Endometrial microvascular endothelial cells (primary cell): ENCODE data around the gene RHD. TPM values are rescaled to one million over a fixed set of nuclear protein-coding genes. Genes with fewer than 3 reads are reported as not detected.
"Not testable (repeated sequence)": the region's sequence is repeated elsewhere in the genome, so short reads cannot be mapped to it uniquely, and the experiment has no call there.

Source experiments
- in situ Hi-C: cut with HindIII; loops from 2 replicates; pipeline ENCODE4 v1.10.0; 2017; ENCODE audit warnings: low sequenced_read_pairs, low pct_unique_long_range_greater_than_20kb; ENCODE audit errors: inconsistent ontology term
- total RNA-seq: library from RNA; depleted of rRNA; stranded (reverse); fragments of >200 nt; gene quantifications from one replicate; pipeline ENCODE4 v1.2.3, GENCODE V29; 2015; ENCODE audit errors: inconsistent ontology term

RHD gene
- not detected for total RNA-seq

DNA sequence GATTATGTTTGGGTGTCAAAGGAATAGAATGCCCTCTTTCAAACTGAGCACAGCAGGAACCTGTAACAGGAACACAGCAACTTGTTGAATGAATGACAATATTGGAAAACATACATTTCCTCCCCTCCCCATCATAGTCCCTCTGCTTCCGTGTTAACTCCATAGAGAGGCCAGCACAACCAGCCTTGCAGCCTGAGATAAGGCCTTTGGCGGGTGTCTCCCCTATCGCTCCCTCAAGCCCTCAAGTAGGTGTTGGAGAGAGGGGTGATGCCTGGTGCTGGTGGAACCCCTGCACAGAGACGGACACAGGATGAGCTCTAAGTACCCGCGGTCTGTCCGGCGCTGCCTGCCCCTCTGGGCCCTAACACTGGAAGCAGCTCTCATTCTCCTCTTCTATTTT lies at the start of gene RHD:
TSS of gene RHD (plus strand) at position 272 of the 400 bp plus-strand sequence. CDS start at position 311, 39 bp downstream.
- in situ Hi-C loops = not testable (repeated sequence)

DNA sequence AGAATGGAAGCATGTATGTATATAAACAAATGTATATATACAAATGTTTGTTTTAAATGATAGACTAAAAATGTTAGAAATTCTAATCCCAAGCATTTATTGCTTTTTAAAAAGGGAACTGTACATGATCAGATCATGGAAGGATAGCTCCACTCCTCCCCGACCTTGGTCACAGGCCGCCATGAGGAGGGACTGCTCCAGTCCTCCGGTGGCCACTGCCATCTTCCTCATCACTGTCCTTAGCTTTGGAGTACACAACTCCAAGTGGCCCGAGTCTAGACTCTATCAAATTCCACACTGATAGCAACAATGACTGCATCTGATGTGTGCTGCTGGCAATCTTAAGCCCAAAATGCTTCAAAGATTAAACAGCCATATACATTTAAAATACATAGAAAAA lies 49.7 kb upstream of the RHD start:
- in situ Hi-C loops = no loop called here

DNA sequence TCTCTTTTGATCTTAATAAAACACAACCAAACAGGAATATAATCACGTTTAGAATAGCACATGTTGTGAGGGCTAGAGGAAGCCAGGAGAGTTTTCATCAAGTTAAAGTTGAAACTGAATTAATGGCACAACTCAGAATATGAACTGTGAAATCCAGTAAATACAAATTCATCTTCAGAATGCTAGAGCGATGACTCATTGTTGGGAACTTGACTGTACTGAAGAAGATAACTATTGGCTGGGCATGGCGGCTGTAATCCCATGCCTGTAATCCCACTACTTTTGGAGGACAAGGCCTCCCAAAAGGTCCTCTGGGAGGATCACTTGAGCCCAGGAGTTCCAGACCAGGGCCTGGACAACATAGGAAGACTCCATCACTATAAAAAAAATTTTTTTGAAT lies 48.8 kb upstream of the RHD start:
- in situ Hi-C loops = no loop called here

DNA sequence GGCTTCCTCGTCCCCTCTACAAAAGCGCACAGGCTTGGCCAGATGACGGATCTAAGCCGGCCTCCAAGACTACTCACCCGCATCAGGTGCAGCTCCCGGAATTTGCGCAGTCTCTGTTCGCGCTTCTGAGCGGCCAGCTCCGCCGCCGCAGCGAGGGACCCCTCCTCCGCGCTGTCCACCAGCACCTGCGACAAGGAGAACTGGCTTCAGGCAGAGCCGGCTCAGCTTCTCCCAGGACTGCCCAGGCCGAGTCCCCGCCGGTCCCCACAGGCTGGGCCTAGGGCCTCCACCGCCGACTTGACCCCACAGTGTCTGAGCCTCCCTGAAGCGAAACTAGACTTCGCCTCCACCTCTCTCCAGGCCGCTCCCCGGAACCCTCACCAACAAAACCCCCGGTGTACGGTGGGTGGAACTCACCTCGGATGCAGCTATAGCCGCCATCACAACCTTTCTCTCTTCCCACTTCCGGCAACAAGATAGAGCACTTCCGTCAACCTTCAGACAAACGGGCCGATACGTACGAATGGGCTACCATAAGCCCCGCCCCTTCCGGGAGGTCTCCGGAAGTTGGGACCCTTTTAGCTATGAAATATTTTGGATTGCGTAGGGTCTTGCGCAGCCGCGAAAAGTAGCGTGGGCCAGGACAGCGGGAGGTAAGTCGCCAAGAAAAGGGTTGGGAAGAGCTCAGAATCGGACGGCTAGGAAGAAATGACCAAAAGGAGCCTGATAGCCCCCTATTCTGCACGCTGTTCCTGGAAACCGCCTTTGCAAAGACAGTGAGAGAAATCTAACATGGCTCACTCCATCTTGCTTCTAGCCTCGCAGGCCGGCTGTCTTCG lies 40.1 kb upstream of the RHD start, which contains the start of gene SYF2:
TSS of gene SYF2 (minus strand) at position 476 of the 839 bp plus-strand sequence. CDS start at position 441, 35 bp downstream.
- in situ Hi-C loops = no loop called here

GRCh38 chr1:25232866-25233784 lies 39.2 kb upstream of the RHD start:
- in situ Hi-C loops = no loop called here

DNA sequence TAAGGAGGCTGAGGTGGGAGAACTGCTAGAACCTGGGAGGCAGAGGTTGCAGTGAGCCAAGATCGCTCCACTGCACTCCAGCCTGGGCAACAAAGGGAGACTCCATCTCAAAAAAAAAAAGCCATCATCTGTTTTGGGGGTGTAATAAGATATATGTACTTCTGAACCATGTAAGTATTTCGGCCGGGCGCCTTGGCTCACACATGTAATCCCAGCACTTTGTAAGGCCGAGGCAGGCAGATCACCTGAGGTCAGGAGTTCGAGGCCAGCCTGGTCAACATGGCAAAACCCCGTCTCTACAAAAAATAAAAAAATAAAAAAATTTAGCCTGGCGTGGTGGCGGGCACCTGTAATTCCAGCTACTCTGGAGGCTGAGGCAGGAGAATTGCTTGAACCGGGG lies 36.9 kb upstream of the RHD start:
- in situ Hi-C loops = not testable (repeated sequence)

DNA sequence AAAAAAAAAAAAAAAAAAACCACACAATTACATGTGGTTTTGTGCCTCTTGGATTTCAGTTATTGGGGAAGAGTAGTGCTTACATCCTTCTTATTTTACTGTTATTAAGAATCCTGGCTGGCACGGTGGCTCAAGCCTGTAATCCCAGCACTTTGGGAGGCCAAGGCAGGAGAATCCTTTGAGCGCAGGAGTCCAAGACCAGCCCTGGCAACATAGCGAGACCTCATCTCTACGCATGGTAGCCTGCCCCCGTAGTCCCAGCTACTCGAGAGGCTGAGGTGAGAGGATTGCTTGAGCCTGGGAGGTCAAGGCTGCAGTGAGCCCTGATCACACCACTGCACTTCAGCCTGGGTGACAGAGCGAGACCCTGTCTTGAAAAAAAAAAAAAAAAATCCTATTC lies 36.0 kb upstream of the RHD start:
- in situ Hi-C loops = not testable (repeated sequence)

DNA sequence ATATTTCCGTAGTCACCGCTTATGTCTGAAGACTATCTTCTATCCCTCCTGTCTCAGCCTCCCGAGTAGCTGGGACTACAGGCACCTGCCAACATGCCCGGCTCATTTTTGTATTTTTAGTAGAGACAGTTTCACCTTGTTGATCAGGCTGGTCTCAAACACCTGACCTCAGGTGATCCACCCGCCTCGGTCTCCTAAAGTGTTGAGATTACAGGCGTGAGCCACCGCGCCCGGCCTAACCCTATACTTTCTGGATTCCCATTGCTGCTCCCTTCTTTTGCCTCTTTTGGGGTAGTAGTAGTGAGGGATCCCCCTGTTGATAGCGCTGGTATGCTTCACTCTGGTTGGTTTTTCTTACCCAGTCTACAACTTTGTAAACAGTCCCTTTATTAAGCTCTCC lies 34.3 kb upstream of the RHD start:
- in situ Hi-C loops = no loop called here

DNA sequence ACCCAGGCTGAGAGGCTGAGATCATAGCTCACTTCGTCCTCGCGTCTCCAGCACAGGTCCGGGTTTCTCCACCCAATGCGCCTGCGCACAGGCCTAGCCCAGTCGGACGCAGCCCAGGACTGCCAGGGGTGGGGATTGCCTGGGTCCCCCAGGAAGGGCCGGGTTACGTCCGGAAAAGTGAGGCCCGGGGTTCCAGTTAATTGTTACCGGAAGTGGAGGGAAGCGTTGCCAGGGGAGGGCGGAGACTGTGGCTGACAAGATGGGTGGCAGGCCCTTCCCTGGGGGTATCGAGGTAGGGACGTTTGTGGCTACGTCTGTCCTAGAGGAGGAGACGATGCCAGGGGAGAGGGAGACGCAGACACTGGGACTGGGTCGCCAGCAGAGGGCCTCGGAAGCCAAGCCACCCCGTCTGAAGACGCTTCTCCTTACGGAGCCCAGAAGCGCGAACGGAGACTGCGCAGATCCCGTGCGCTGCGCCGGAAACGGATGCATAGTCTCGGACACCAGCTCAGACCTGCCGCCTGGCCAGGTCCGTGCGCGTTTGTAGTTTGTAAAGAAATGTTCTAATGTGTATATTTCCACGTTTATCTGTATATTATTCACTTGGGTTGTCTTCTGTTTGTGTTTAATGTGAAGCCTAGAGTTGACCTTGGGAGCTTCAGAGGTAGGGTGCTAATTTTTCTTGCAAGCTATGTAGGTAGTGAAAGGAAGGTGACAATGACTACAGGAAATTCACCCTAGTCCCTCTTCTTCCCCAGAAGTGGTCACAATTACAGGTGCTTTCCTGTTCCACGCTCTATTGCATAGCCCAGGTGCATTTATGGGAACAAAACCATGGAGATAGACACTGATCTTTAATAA lies 32.4 kb upstream of the RHD start:
- in situ Hi-C loops = no loop called here

- in situ Hi-C loops = no loop called here
Measured at GRCh38 chr1:25243907-25244306, 28.4 kb upstream of the RHD start.

DNA sequence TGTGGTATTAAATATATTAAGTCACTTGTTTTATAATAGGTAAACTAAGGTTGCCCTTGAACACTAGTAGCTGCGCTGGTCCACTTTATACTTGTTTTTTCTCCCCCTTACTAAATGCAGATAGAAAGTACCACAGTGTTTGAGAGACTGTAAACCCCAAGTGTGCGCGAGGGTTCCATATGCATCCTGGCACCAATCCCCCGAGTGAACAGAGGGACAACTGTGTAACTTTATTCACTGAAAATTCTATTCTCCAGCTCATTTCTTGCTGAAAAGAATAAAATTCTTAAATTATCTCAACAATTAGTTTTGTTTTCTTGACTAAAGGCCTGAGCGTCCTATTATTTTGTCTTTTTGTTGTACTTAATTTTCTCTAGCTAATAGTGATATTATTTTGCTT lies 26.9 kb upstream of the RHD start:
- in situ Hi-C loops = no loop called here

DNA sequence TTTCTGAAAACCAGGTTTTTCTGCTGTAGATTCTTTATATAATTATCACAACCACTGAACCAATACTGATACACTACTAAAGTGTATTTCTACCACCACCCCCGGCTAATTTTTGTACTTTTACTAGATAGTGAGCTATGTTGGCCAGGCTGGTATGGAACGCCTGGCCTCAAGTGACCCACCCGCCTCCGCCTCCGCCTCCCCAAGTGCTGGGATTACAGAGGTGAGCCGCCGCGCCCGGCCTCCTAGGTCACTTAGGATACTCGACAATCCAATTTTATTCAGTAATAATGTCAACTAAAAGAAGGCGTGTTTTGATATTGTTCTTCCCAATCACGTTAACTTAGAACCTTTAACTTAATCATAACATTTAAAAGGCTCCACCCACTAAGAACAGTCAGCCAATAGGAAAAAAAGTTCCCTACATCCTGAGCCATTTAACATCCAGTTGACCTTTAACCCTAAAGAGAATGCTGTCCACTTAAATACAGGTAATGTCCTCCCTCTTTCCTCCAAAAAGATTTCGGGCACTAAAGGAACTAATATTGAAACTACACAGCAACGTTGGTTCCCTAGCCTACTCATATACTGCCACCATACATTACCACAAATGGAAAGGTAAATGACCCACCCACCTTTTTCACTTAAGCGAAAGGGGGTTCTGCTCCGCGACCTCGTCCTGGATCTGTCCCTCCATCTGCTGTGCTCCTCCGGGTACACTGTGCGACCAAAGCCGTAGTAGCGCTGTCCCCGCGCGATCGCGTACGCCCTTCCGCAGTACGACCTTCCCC lies 26.3 kb upstream of the RHD start:
- in situ Hi-C loops = no loop called here

- in situ Hi-C loops = no loop called here
Measured at GRCh38 chr1:25246600-25247023, 25.7 kb upstream of the RHD start.

GRCh38 chr1:25247024-25247828 lies 25.1 kb upstream of the RHD start, which contains the start of gene RSRP1:
Gene RSRP1, minus strand, starts transcription at chr1:25247454. Its CDS starts 491 bp downstream, at chr1:25246963.
- in situ Hi-C loops = no loop called here

DNA sequence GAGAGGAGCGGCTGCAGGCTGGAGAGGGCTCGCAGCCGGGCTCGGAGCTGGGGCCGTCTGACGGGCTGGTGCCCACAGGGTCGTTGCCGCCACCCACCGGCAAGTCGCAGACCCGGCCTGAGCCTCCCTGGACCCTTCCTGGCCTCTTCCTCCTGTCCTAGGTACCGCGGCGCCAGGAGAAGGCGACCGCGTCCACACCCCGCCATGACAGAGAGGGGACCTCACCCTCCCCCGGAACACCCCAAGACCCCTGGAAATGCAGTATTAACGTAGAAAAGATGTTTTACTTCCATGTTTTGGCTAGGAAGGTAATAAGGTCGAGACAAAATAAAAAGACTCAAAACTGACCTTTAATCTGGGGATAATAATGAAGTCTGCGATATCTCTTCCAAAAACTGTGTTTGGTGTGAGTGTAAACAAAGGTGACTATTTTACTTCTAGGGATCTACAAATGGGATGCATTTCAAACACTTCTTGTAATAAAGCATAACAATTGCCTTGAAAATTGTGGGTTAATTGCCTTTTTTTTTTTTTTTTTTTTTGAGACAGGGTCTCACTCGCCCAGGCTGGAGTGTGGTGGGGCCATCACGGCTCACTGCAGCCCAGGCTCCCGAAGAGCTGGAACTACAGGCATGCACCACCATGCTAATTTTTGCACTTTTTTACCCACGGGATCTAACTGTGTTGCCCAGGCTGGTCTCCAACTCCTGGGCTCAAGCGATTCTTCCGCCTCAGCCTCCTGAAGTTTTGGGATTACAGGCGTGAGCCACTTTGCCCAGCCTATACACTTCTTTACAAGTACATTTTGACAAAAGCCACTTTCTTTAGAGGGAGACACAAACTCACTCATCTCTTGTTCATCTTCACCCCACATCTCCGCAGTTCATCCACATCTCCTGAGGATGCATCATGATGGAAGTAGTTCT lies 24.2 kb upstream of the RHD start:
- in situ Hi-C loops = no loop called here

GRCh38 chr1:25253911-25254310 lies 18.4 kb upstream of the RHD start:
- in situ Hi-C loops = no loop called here
